Stimulated activated CD4-positive, alpha-beta T cell treated with anti-CD3 and anti-CD28 coated beads, Interleukin-1b, Interleukin-23, amount 100 ng/mL, for 1 hour (primary cell): Measurements from ENCODE around the gene TNFSF8.

ENCODE experiments used
- DNase-seq, 2 donors: peaks; one replicate each; pipeline ENCODE4 v3.0.0-alpha.2; 2020; ENCODE audit warnings: low read depth in 2 of 2

Gene TNFSF8

GRCh38 chr9:114936581-114936980 lies 6.2 kb upstream of the TNFSF8 start:
- DNase-seq: no peak

- DNase-seq: no peak
Observed at GRCh38 chr9:114935119-114935518, 4.7 kb upstream of the TNFSF8 start.

- DNase-seq: no peak
Observed at GRCh38 chr9:114932502-114932901, 2.1 kb upstream of the TNFSF8 start.

- no peak for DNase-seq
Observed at GRCh38 chr9:114931407-114931806, 1.0 kb upstream of the TNFSF8 start.

GRCh38 chr9:114929201-114929600 lies 1.2 kb downstream of the TNFSF8 start:
- DNase-seq: no peak

GRCh38 chr9:114928671-114929070 lies 1.7 kb downstream of the TNFSF8 start:
- DNase-seq: no peak

- no peak for DNase-seq
Observed at GRCh38 chr9:114928136-114928535, 2.3 kb downstream of the TNFSF8 start.

- DNase-seq: no peak
Observed at GRCh38 chr9:114925672-114926071, 4.7 kb downstream of the TNFSF8 start.

- no peak for DNase-seq
Observed at GRCh38 chr9:114925039-114925438, 5.4 kb downstream of the TNFSF8 start.

GRCh38 chr9:114924327-114924726 lies 6.1 kb downstream of the TNFSF8 start:
- no peak for DNase-seq

GRCh38 chr9:114923918-114924317 lies 6.5 kb downstream of the TNFSF8 start:
- no peak for DNase-seq

GRCh38 chr9:114921171-114921570 lies 9.2 kb downstream of the TNFSF8 start:
- no peak for DNase-seq

- no peak for DNase-seq
Observed at GRCh38 chr9:114919611-114920010, 10.8 kb downstream of the TNFSF8 start.

- DNase-seq: no peak
Observed at GRCh38 chr9:114916481-114916880, 13.9 kb downstream of the TNFSF8 start.

GRCh38 chr9:114914139-114914538 lies 16.3 kb downstream of the TNFSF8 start:
- DNase-seq: no peak

- no peak for DNase-seq
Observed at GRCh38 chr9:114913656-114914055, 16.7 kb downstream of the TNFSF8 start.

- no peak for DNase-seq
Observed at GRCh38 chr9:114913217-114913616, 17.2 kb downstream of the TNFSF8 start.

- DNase-seq: no peak
Observed at GRCh38 chr9:114911167-114911821, 19.1 kb downstream of the TNFSF8 start.

GRCh38 chr9:114910541-114910940 lies 19.9 kb downstream of the TNFSF8 start:
- DNase-seq: no peak

- DNase-seq: no peak
Observed at GRCh38 chr9:114909661-114910060, 20.7 kb downstream of the TNFSF8 start.

GRCh38 chr9:114908805-114909448 lies 21.5 kb downstream of the TNFSF8 start:
- no peak for DNase-seq

- no peak for DNase-seq
Observed at GRCh38 chr9:114908104-114908622, 22.2 kb downstream of the TNFSF8 start.

- no peak for DNase-seq
Observed at GRCh38 chr9:114906922-114907571, 23.3 kb downstream of the TNFSF8 start.
